HG02840 (cell line): ENCODE measurements around the gene FANCD2.
"Not testable (repeated sequence)": the region's sequence is repeated elsewhere in the genome, so short reads cannot be mapped to it uniquely, and the experiment has no call there.

Experiments
- ATAC-seq: cut with Tn5 transposase; IDR thresholded peaks from one replicate; pipeline ENCODE4 v1.9.1; 2021; ENCODE audit warnings: mild to moderate bottlenecking, moderate library complexity, moderate number of reproducible peaks; ENCODE audit not compliant: unreplicated experiment, low FRiP score

FANCD2 gene

DNA sequence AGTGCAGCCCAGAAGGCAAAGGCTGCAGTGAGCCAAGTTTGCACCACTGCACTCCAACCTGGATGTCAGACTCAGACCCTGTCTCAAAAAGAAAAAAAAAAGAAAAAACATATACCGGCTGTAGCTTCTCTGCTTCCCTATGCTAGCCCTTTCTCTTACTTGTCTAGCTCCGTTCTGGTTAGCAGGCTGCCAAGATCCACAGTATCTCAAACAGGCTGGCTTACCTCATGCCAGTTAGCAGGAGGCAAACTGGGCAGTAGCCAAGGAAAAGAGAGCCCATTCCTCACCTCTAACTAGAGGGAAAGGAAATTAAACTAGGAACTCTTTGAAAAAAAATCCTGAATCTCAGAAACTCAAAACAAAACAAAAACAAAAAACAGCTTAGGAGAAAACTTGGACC is 65.2 kb downstream of the FANCD2 start:
- not testable (repeated sequence) for ATAC-seq

- no peak for ATAC-seq
Observed at GRCh38 chr3:10093678-10094077, 67.4 kb downstream of the FANCD2 start.

DNA sequence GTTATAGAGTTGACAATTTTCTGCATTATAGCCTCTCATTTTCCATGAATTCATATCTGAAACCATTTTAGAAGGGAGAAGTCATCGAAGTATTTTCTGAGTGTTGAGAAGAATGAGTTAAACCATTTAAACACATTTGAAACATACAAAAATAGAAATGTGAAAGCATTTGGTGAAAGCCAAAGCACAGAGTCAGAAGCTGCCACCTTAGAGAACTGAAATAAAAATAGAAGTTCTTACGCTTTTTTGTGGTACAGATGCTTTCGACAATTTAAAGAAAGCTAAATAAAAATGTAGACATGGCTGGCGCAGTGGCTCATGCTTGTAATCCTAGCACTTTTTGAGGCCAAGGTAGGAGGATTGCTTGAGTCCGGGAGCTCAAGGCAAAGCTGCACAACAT is 72.8 kb downstream of the FANCD2 start:
- ATAC-seq, result no peak

DNA sequence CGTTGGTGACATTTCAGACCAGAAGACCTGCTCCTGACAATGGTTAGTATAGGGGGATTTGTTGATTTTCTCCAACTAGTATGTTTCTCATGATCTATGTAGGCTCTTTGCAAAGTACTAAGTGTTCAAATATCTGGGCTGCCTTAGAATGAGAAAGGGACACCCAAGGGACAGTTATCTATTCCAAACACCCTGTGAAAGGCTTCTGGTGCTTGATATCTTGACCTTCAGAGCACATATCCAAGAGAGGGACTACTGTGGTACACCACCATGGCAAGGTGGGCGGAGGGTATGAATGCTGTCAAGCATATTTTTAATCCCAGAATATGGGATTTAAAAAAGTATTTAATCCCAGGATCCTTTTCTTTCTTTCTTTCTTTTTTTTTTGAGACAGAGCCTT is 80.7 kb downstream of the FANCD2 start:
- ATAC-seq, result no peak

DNA sequence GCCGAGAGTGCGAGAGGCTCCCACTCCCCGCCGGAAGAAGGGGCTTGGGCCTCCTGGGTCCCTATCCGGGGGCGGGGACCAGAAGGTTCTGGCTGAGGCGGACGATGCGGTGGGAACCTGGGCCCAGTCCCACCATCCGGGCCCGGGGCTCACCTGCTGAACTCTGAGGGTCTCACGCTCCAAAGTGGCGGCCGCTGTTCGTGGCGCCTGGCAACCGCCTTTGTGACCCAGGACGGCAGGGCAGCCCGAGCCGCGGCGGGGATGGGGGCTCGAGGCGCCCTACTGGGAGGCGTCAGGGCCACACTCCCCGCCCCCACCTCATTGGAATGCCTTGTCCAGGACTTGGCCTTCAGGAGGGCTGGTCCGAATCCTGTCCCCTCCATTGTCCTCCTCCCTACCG is 81.9 kb downstream of the FANCD2 start, which contains the start of gene FANCD2OS:
Gene FANCD2OS, minus strand, starts transcription at position 165 of the 400 bp plus-strand sequence. CDS start 3,481 bp downstream, outside the sequence.
- ATAC-seq, result no peak

DNA sequence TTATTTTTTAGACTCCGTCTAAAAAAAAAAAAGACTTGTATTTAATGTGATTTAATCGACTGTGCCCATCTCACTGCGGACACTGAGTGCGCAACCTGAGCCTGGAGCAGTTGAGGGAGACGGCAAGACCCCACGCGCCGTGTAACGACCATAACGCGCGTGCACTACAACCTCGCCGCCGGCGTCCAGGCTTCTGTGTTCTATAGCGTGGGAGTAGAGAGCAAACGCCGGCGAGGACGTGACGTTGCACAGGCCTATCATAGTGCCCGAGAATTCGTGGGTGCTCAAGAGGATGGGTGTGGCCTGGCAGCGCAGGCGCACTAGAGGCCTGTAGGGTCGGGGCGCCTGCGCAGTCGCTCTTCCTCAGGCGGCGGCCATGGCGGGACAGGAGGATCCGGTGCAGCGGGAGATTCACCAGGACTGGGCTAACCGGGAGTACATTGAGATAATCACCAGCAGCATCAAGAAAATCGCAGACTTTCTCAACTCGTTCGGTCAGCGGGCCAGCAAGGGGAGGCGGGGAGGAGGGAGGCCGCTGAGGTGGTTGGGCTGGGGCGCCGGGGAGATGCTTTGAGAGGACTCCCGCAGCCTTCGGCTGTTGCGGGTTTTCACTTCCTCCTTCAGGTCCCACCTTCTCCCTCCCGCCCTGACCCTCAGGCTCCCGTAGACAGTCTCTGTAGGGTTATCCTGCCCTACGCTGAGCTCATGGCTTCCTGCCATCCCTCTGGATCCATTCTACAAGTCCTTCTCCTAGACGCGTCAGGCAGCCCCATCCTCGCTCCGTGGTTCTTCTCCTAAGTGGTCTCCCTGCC is 89.3 kb downstream of the FANCD2 start, which contains the start of gene BRK1:
Gene BRK1, plus strand, starts transcription at position 350 of the 812 bp plus-strand sequence. Its CDS starts 27 bp downstream, at position 377.
- ATAC-seq, result peak; percentile 94

GRCh38 chr3:10116138-10116460 is 89.9 kb downstream of the FANCD2 start:
- no peak for ATAC-seq

- ATAC-seq, result no peak
Observed at GRCh38 chr3:10116928-10117327, 90.7 kb downstream of the FANCD2 start.

DNA sequence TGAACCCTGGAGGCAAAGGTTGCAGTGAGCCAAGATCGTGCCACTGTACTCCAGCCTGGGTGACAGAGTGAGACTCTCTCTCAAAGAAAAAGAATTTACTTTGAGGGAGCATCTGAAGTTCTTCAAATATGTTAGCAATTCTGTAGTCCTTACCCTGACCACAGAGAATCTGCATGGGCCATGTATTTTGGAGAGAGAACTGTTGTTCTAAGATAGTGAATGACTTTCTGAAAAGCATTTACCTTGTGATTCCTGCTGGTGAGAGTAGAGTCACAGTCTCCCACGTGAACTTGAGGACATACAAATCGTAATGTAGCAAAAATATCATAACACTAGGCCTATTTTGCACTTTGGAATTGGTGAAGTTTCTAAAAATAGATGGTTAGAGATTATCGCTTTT is 93.1 kb downstream of the FANCD2 start:
- no peak for ATAC-seq

- no peak for ATAC-seq
Observed at GRCh38 chr3:10121064-10121463, 94.8 kb downstream of the FANCD2 start.

DNA sequence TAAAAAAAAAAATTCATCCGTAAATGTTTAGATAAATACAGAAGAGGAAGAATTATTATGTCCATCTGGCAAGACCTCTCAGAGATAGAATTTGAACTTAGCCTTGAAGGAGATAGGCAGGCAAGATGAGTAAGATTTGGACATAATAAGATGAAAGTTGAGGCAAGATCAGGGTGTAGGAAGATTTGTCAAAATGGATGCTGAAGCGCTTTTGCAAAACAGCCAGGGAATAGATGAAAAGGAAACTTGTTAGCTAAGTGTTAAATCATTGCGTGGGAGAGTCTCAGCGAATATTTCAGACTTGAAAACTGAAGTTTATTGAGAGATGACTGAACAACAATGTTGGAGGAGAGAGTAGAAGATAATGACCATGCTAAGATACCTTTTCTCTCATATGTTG is 96.5 kb downstream of the FANCD2 start:
- no peak for ATAC-seq

- not testable (repeated sequence) for ATAC-seq
Observed at GRCh38 chr3:10135872-10136271, 109.6 kb downstream of the FANCD2 start.

GRCh38 chr3:10136426-10137005 is 110.3 kb downstream of the FANCD2 start:
- no peak for ATAC-seq

DNA sequence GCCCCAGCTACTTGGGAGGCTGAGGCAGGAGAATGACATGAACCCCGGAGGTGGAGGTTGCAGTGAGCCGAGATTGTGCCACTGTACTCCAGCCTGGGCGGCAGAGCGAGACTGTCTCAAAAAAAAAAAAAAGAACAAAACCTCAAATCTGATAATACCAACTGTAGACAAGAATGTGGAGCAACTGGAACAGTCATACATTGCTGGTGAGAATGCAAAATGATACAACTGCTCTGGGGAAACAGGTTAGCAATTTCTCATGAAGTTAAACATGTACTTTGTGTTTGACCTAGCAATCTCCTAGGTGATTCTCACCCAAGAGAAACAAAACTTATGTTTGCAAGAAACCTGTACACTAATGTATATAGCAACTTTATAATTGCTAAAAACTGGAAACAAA is 110.9 kb downstream of the FANCD2 start:
- no peak for ATAC-seq

DNA sequence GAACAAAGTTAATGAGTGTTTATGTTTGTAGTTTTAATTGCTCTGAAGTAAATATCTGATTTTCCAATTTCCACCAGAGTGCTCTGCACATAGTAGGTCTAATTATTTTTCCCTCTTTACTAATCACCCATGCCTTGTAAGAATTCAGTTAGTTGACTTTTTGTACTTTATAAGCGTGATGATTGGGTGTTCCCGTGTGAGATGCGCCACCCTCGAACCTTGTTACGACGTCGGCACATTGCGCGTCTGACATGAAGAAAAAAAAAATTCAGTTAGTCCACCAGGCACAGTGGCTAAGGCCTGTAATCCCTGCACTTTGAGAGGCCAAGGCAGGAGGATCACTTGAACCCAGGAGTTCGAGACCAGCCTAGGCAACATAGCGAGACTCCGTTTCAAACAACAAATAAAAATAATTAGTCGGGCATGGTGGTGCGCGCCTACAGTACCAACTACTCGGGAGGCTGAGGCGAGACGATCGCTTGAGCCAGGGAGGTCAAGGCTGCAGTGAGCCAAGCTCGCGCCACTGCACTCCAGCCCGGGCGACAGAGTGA is 114.8 kb downstream of the FANCD2 start:
- no peak for ATAC-seq

DNA sequence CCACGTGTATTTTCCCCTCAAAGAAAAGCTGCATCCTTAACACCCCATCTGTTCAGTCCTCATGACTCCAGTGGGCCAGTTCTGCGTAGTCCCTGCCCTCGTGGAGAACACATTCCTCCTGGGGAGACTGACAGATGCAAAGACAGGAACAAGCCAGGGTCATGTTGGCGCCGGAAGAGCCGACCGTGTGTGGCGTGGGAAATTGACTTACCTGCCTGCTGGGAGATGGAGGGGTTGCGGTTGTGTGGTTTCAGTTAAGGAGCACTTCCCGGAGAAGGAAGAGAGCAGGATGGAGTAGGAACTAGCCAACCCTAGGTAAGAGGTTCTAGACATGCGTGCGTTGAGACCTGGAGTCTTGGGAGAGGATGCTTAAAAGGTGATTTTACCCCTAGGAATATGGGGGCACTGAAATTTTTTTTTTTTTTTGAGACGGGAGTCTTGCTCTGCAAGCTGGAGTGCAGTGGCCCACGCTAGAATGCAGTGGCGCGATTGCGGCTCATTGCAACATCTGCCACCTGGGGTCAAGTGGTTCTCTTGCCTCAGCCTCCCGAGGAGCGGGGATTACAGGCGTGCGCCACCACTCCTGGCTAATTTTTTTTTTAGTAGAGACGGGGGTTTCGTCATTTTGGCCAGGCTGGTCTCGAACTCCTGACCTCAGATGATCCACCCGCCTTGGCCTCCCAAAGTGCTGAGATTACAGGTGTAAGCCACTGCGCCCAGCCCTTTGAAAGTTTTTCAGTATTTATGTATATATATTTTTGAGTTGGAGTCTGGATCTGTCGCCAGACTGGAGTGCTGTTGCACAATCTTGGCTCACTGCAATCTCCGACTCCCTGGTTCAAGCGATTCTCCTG is 116.7 kb downstream of the FANCD2 start:
- ATAC-seq, result no peak

DNA sequence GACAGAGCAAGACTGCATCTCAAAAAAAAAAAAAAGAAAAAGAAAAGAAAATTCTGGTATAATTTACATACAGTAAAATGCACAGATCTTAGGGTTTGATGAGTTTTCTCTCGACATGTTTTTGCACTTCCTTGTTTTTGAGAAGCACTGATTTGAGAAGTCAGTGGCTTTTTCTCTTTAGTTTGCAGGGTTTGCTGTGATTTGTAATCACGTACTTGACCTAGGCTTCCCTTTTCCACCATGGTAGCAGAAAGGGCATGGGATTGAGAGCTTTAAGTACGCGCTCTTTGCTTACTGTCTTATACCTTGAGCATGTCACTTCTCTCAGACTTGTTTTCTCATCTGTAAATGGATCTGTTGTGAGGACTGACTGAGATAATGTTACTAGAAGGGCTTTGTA is 119.4 kb downstream of the FANCD2 start:
- ATAC-seq, result no peak

DNA sequence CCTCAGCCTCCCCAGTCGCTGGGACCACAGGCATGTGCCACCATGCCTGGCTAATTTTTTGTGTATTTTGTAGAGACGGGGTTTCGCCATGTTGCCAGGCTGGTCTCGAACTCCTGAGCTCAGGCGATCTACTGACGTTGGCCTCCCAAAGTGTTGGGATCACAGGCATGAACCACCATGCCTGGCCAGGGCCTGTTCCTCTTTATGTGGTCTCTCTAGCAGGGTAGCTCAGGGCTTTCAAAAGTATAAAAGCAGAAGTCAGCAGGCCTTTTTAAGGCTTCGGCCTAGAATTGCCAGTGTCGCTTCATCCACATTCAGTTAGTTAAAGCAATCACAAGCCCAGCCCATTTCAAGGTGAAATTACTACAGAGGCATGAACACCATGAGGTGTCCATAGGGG is 123.0 kb downstream of the FANCD2 start:
- ATAC-seq, result no peak

DNA sequence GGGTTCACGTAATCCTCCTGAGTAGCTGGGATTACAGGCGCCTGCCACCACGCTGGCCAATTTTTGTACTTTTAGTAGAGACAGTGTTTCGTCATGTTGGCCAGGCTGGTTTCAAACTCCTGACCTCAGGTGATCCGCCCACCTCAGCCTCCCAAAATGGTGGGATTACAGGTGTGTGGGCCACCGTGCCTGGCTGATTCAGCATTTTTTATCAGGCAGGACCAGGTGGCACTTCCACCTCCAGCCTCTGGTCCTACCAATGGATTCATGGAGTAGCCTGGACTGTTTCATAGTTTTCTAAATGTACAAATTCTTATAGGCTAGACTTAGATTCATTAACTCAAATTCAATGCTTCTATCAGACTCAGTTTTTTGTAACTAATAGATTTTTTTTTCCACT is 124.8 kb downstream of the FANCD2 start:
- ATAC-seq, result no peak
